WTC11 (cell line): Measurements from ENCODE around the gene IRF7. TPM values are rescaled to one million over a fixed set of nuclear protein-coding genes. Genes with fewer than 3 reads are reported as not detected.

ENCODE experiments used
- ATAC-seq: fragments of 200-7000 bp; cut with Tn5 transposase; 2 replicates; pipeline ENCODE4 v1.10.0; 2021; ENCODE audit warnings: mild to moderate bottlenecking, moderate library complexity
- CTCF ChIA-PET: fragments of 300-600 bp; sonication (Branson Sonifier 250); formaldehyde crosslinking; loops from one replicate; lab custom pipeline; 2021; ENCODE audit warnings: antibody characterized with exemption; lab: Charles Lee
- POLR2A ChIA-PET: fragments of 350-600 bp; sonication (Branson Sonifier 250); formaldehyde crosslinking; loops from one replicate; lab custom pipeline; 2021; ENCODE audit warnings: antibody characterized with exemption; lab: Charles Lee
- DNase-seq: peaks from one replicate; pipeline ENCODE4 v3.0.0; 2021; ENCODE audit warnings: low spot score
- H3K27ac Mint-ChIP-seq: 2 replicates; pipeline ENCODE4 v1.8.0; 2021; ENCODE audit warnings: mixed read lengths
- H3K27me3 Mint-ChIP-seq: 2 replicates; pipeline ENCODE4 v1.8.0; 2021; ENCODE audit warnings: low read depth, mild to moderate bottlenecking, moderate library complexity, mixed read lengths
- H3K36me3 Mint-ChIP-seq: 2 replicates; pipeline ENCODE4 v1.8.0; 2021; ENCODE audit warnings: mixed read lengths
- H3K4me1 Mint-ChIP-seq: 2 replicates; pipeline ENCODE4 v1.8.0; 2022; ENCODE audit warnings: mixed read lengths
- H3K4me3 Mint-ChIP-seq: 2 replicates; pipeline ENCODE4 v1.8.0; 2021; ENCODE audit warnings: mild to moderate bottlenecking, moderate library complexity, mixed read lengths
- H3K9me3 Mint-ChIP-seq: 2 replicates; pipeline ENCODE4 v1.8.0; 2021; ENCODE audit warnings: mixed read lengths
- CREB1 ChIP-seq: sonication (generic); formaldehyde crosslinking; IDR thresholded peaks from 2 replicates; pipeline ENCODE4 v1.8.0; 2023; ENCODE audit warnings: mild to moderate bottlenecking, missing genetic modification reagents
- FOXP1 ChIP-seq: sonication (generic); formaldehyde crosslinking; IDR thresholded peaks from 2 replicates; pipeline ENCODE4 v1.8.0; 2022; ENCODE audit warnings: missing genetic modification reagents, mild to moderate bottlenecking, moderate library complexity, borderline replicate concordance
- GTF2I ChIP-seq: fragments of 250-450 bp; sonication (Bioruptor Pico); conservative IDR thresholded peaks from 2 replicates; pipeline ENCODE4 v1.4.0; 2021; ENCODE audit warnings: mild to moderate bottlenecking
- JUN ChIP-seq: sonication (generic); formaldehyde crosslinking; IDR thresholded peaks from 2 replicates; pipeline ENCODE4 v1.8.0; 2023; ENCODE audit warnings: mild to moderate bottlenecking, missing genetic modification reagents
- NFATC4 ChIP-seq: fragments of 250-450 bp; sonication (Bioruptor Pico); IDR thresholded peaks from 2 replicates; pipeline ENCODE4 v1.9.0; 2021; ENCODE audit warnings: mild to moderate bottlenecking
- NR1H2 ChIP-seq: sonication (generic); formaldehyde crosslinking; IDR thresholded peaks from 2 replicates; pipeline ENCODE4 v1.9.0; 2021; ENCODE audit warnings: mild to moderate bottlenecking, moderate library complexity, missing genetic modification reagents
- SMAD3 ChIP-seq: sonication (generic); formaldehyde crosslinking; IDR thresholded peaks from 2 replicates; pipeline ENCODE4 v1.8.0; 2022; ENCODE audit warnings: missing genetic modification reagents, mild to moderate bottlenecking, borderline replicate concordance
- TEAD1 ChIP-seq: sonication (generic); formaldehyde crosslinking; IDR thresholded peaks from 2 replicates; pipeline ENCODE4 v1.8.0; 2022; ENCODE audit warnings: mild to moderate bottlenecking, missing genetic modification reagents
- ZNF121 ChIP-seq: sonication (generic); formaldehyde crosslinking; IDR thresholded peaks from 2 replicates; pipeline ENCODE4 v1.8.0; 2023; ENCODE audit warnings: missing genetic modification reagents
- ZNF416 ChIP-seq: fragments of 250-450 bp; sonication (Bioruptor Pico); IDR thresholded peaks from 2 replicates; pipeline ENCODE4 v1.9.0; 2021; ENCODE audit warnings: mild to moderate bottlenecking, inconsistent platforms
- ZNF423 ChIP-seq: fragments of 250-450 bp; sonication (Bioruptor Pico); IDR thresholded peaks from 2 replicates; pipeline ENCODE4 v2.1.2; 2022; ENCODE audit warnings: mild to moderate bottlenecking, moderate library complexity
- ZNF671 ChIP-seq: fragments of 250-450 bp; sonication (Bioruptor Pico); IDR thresholded peaks from 2 replicates; pipeline ENCODE4 v1.8.0; 2021; ENCODE audit warnings: mild to moderate bottlenecking
- total RNA-seq: library from RNA; stranded (reverse); gene quantifications from 3 replicates; pipeline ENCODE4 v1.2.3, GENCODE V29; 2021
- TF ChIP-seq, protein P1 (sequence below): sonication (generic); formaldehyde crosslinking; IDR thresholded peaks from 2 replicates; pipeline ENCODE4 v1.8.0; 2022; ENCODE audit warnings: mild to moderate bottlenecking, missing genetic modification reagents
- TF ChIP-seq, protein P2 (sequence below): sonication (generic); formaldehyde crosslinking; IDR thresholded peaks from 2 replicates; pipeline ENCODE4 v1.8.1; 2022; ENCODE audit warnings: low read depth, missing genetic modification reagents, borderline replicate concordance
- TF ChIP-seq, protein P3 (sequence below): sonication (generic); formaldehyde crosslinking; IDR thresholded peaks from 2 replicates; pipeline ENCODE4 v1.8.0; 2022; ENCODE audit warnings: mild to moderate bottlenecking, missing genetic modification reagents
- TF ChIP-seq, protein P4 (sequence below): sonication (generic); formaldehyde crosslinking; IDR thresholded peaks from 2 replicates; pipeline ENCODE4 v1.8.1; 2022; ENCODE audit warnings: mild to moderate bottlenecking, moderate library complexity, missing genetic modification reagents

The IRF7 gene
- total RNA-seq, 1 experiment from 2014 or later, result 11.1 TPM

DNA sequence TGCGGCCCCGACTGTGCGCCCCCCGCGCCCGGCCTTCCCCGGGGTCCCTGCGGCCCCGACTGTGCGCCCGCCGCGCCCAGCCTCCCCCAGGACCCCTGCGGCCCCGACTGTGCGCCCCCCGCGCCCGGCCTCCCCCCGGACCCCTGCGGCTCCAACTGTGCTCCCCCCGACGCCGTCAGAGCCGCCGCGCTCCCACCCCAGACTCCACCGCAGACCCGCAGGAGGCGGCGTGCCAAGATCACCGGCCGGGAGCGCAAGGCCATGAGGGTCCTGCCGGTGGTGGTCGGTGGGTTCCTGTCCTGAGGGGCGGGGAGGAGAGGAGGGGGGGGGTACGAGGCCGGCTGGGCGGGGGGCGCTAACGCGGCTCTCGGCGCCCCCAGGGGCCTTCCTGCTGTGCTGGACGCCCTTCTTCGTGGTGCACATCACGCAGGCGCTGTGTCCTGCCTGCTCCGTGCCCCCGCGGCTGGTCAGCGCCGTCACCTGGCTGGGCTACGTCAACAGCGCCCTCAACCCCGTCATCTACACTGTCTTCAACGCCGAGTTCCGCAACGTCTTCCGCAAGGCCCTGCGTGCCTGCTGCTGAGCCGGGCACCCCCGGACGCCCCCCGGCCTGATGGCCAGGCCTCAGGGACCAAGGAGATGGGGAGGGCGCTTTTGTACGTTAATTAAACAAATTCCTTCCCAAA, 24.4 kb upstream of the IRF7 start:
- no peak for ATAC-seq
- no peaks in the 10 kb centered on the region for H3K36me3 Mint-ChIP-seq
- TF ChIP-seq GTF2I (CRISPR knock-in tag), result no peak
- TF ChIP-seq, protein P1, sequence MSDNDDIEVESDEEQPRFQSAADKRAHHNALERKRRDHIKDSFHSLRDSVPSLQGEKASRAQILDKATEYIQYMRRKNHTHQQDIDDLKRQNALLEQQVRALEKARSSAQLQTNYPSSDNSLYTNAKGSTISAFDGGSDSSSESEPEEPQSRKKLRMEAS (CRISPR knock-in tag), result 0 out of 2 replicates have a peak, but pooled peaks have one; percentile 18
- TF ChIP-seq, all 79 proteins: peak for 1
- peak overlapping the region; percentile 55 for H3K4me3 Mint-ChIP-seq
- peaks cover 44% of the 10 kb centered on the region for H3K27me3 Mint-ChIP-seq
- POLR2A ChIA-PET, result no interaction called here
- DNase-seq, result no peak
- CTCF ChIA-PET, result interaction anchor here (0.6 to 1.1 kb wide), 4 partner anchors 34 to 101 kb away, joined by 3 to 5 read pairs (median 4); no protein-coding TSS in a partner anchor
- H3K9me3 Mint-ChIP-seq, result no peaks in the 10 kb centered on the region
- H3K27ac Mint-ChIP-seq, result no peak overlapping the region
- peaks cover 21% of the 10 kb centered on the region for H3K4me1 Mint-ChIP-seq

DNA sequence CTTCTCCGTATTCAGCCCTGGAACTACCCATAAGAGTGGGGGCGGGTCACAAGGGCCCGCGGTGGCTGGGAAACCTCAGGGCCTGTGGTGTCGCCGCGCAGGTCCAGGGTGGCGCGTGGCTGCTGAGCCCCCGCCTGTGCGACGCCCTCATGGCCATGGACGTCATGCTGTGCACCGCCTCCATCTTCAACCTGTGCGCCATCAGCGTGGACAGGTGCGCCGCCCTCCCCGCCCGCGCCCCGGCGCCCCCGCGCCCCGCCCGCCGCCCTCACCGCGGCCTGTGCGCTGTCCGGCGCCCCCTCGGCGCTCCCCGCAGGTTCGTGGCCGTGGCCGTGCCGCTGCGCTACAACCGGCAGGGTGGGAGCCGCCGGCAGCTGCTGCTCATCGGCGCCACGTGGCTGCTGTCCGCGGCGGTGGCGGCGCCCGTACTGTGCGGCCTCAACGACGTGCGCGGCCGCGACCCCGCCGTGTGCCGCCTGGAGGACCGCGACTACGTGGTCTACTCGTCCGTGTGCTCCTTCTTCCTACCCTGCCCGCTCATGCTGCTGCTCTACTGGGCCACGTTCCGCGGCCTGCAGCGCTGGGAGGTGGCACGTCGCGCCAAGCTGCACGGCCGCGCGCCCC, 23.7 kb upstream of the IRF7 start:
- ATAC-seq, result no peak
- Mint-ChIP-seq H3K36me3 (no peaks in the 10 kb centered on the region), H3K27me3 (peaks cover 51% of the 10 kb centered on the region), H3K9me3 (no peaks in the 10 kb centered on the region), H3K4me1 (peaks cover 21% of the 10 kb centered on the region), H3K4me3 (peak overlapping the region; percentile 61), H3K27ac (no peak overlapping the region)
- POLR2A ChIA-PET, result no interaction called here
- no peak for TF ChIP-seq TEAD1 (CRISPR knock-in tag)
- TF ChIP-seq FOXP1 (CRISPR knock-in tag), result 0 out of 2 replicates have a peak, but pooled peaks have one; percentile 8
- TF ChIP-seq ZNF121 (CRISPR knock-in tag), result no peak
- no peak for TF ChIP-seq ZNF671
- TF ChIP-seq, protein P1 (CRISPR knock-in tag), result peak; percentile 87; the same call in 1 of the 2 replicates
- no peak for TF ChIP-seq CREB1 (CRISPR knock-in tag)
- TF ChIP-seq ZNF423 (CRISPR knock-in tag), result no peak
- TF ChIP-seq NFATC4 (CRISPR knock-in tag), result no peak
- TF ChIP-seq ZNF416 (CRISPR knock-in tag), result no peak
- TF ChIP-seq NR1H2, result no peak
- TF ChIP-seq JUN (CRISPR knock-in tag), result 0 out of 2 replicates have a peak, but pooled peaks have one; percentile 18
- TF ChIP-seq, protein P2, sequence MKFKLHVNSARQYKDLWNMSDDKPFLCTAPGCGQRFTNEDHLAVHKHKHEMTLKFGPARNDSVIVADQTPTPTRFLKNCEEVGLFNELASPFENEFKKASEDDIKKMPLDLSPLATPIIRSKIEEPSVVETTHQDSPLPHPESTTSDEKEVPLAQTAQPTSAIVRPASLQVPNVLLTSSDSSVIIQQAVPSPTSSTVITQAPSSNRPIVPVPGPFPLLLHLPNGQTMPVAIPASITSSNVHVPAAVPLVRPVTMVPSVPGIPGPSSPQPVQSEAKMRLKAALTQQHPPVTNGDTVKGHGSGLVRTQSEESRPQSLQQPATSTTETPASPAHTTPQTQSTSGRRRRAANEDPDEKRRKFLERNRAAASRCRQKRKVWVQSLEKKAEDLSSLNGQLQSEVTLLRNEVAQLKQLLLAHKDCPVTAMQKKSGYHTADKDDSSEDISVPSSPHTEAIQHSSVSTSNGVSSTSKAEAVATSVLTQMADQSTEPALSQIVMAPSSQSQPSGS (CRISPR knock-in tag), result no peak
- TF ChIP-seq, protein P3, sequence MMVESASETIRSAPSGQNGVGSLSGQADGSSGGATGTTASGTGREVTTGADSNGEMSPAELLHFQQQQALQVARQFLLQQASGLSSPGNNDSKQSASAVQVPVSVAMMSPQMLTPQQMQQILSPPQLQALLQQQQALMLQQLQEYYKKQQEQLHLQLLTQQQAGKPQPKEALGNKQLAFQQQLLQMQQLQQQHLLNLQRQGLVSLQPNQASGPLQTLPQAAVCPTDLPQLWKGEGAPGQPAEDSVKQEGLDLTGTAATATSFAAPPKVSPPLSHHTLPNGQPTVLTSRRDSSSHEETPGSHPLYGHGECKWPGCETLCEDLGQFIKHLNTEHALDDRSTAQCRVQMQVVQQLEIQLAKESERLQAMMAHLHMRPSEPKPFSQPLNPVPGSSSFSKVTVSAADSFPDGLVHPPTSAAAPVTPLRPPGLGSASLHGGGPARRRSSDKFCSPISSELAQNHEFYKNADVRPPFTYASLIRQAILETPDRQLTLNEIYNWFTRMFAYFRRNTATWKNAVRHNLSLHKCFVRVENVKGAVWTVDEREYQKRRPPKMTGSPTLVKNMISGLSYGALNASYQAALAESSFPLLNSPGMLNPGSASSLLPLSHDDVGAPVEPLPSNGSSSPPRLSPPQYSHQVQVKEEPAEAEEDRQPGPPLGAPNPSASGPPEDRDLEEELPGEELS, result peak; percentile 68; the same call in 1 of the 2 replicates
- CTCF ChIA-PET, result interaction anchor here (0.6 to 2.3 kb wide), 10 partner anchors 10 to 144 kb away, joined by 3 to 13 read pairs (median 3); partner anchors contain the start of gene HRAS
- DNase-seq, result no peak

DNA sequence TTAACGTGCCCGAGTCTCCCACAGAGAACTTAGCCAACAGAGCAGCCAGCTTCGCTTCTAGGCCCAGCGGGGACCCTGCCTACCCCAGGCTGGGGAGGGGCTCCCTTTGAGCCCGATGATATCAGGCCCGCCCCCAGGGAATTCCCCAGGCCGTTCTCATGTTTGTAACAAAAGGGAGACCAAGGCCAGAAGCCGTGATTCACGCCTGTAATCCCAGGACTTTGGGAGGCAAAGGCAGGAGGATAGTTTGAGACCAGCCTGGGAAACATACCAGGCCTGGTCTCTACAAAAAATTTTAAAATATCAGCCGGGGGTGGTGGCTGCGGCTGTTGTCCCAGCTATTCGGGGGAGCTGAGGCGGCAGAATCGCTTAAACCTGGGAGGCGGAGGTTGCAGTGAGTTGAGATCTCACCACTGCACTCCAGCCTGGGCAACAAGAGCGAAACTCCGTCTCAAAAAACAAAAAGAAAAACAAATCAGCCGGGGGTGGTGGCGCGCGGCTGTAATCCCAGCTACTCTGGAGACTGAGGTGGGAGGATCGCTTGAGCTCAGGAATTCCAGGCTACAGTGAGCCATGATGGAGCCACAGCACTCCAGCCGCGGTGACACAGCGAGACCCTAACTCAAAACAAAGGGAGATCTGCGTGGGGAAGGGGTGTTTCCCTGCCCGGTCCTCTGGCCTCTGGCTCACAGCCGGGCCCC, 23.0 kb upstream of the IRF7 start:
- ATAC-seq, result peak; percentile 5
- ChIA-PET POLR2A (interaction anchor here (0.5 to 1.5 kb wide), 3 partner anchors 23 to 206 kb away, joined by 3 to 4 read pairs (median 4); partner anchors contain the start of genes IRF7 and PHRF1), CTCF (interaction anchor here (0.8 to 2.3 kb wide), 14 partner anchors 10 to 145 kb away, joined by 3 to 13 read pairs (median 4); partner anchors contain the start of genes GATD1 and HRAS)
- no peak for TF ChIP-seq SMAD3 (CRISPR knock-in tag)
- TF ChIP-seq, protein P4, sequence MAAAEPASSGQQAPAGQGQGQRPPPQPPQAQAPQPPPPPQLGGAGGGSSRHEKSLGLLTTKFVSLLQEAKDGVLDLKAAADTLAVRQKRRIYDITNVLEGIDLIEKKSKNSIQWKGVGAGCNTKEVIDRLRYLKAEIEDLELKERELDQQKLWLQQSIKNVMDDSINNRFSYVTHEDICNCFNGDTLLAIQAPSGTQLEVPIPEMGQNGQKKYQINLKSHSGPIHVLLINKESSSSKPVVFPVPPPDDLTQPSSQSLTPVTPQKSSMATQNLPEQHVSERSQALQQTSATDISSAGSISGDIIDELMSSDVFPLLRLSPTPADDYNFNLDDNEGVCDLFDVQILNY (CRISPR knock-in tag), result 0 out of 2 replicates have a peak, but pooled peaks have one; percentile 31
- no peak overlapping the region for H3K27ac Mint-ChIP-seq
- H3K9me3 Mint-ChIP-seq, result no peaks in the 10 kb centered on the region
- H3K36me3 Mint-ChIP-seq, result no peaks in the 10 kb centered on the region
- DNase-seq, result no peak
- peaks cover 21% of the 10 kb centered on the region for H3K4me1 Mint-ChIP-seq
- peaks cover 53% of the 10 kb centered on the region for H3K27me3 Mint-ChIP-seq
- H3K4me3 Mint-ChIP-seq, result peak overlapping the region; percentile 61
